ENCODE data around the gene NOP9.

DNA sequence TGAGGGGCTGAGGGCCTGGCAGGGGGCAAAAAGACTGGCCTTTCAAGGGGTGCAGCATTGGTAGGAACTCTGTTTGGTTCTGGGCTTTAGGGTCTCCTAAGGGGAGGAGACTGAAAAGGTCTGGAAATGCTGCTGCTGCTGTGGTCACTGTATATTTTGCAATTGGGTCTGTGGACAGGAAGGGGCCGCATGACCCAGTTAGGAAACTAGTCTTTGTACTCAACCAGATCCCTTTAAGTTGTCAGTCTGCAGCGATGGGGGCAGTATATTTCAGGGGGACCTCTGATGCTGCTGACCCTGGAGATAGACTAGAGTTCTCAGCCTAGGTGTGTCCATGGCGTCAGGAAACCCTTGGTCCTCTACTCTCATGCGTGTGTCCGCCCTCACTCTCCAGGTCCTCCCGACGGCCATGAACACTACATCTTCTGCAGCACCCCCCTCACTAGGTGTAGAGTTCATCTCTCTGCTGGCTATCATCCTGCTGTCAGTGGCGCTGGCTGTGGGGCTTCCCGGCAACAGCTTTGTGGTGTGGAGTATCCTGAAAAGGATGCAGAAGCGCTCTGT lies 15.7 kb downstream of the NOP9 start:
- no peak for TF ChIP-seq FOXM1 (IDR thresholded peaks at IDR 0.05; ENCODE audit: borderline replicate concordance)
- TF ChIP-seq PKNOX1 (IDR thresholded peaks at IDR 0.05), result no peak
- no peak for TF ChIP-seq SUZ12 (IDR thresholded peaks at IDR 0.05)
- TF ChIP-seq BHLHE40 (IDR thresholded peaks at IDR 0.05; ENCODE audit: borderline replicate concordance), result no peak
- no peak for TF ChIP-seq FOXK2 (IDR thresholded peaks at IDR 0.05)

All from HEK293T (cell line).